GM10248 (cell line): ENCODE data around the gene RALGAPA2.

ENCODE experiments used
- CTCF ChIA-PET: fragments of 300-600 bp; sonication (Branson Sonifier 250); formaldehyde crosslinking; extraction: SDS; loops from one replicate; lab custom pipeline; 2021; ENCODE audit warnings: antibody characterized with exemption; lab: Yijun Ruan, JAX
- POLR2A ChIA-PET: fragments of 350-650 bp; sonication (Branson Sonifier 250); formaldehyde crosslinking; extraction: SDS; loops from one replicate; lab custom pipeline; 2020; ENCODE audit warnings: antibody characterized with exemption; lab: Yijun Ruan, JAX
- DNase-seq: peaks from one replicate; pipeline ENCODE4 v3.0.0; 2012; ENCODE audit errors: extremely low spot score
- CTCF ChIP-seq: IDR thresholded peaks from 2 replicates; pipeline ENCODE4 v1.5.1; 2012; ENCODE audit warnings: mild to moderate bottlenecking, low read depth; ENCODE audit errors: extremely low read depth, missing control alignments, control extremely low read depth

The RALGAPA2 gene

DNA sequence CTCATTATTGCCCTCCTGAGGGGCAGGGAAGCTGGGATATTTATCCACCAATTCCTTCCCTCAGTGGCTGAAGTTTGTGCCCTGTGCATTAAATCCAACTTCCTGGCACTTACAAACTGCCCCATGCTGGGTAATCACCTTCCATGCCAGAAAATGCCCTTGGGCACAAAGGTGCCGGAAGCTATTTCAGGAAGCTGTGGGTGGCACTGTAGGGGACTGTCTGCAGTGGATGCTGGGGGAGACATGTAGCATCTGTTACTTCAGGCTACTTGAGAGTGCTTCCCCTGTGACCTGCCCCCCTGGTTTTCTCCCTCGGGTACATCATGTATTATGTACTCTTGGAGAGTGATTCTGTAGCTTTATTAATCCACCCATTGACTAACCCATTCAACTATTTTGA lies 24.7 kb upstream of the RALGAPA2 start:
- no peak for DNase-seq
- TF ChIP-seq CTCF = no peak
- ChIA-PET POLR2A (no interaction called here), CTCF (interaction anchor here (1.9 to 2.2 kb wide), 2 partner anchors 9 to 15 kb away, joined by 5 to 8 read pairs; no protein-coding TSS in a partner anchor)

DNA sequence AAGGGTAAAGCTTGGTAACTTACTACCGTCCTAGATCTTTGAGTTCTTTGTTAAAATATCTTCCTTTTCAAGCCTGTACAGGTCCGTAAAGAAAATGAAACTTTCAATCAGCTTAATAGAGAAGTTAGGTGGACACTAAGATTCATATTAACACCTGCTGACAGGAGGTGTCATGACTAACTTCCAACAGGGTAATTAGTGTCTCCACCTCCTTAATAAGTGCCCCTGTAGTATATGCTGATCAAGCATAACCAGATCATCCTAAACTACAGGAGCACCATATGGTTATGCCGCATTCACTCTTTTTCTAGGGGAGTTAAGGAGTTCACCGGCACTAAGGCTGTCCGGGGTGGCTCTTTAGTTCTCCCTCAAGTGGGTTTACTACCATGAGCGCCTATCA lies 23.9 kb upstream of the RALGAPA2 start:
- TF ChIP-seq CTCF = no peak
- DNase-seq = peak; percentile 16
- ChIA-PET CTCF (interaction anchor here (1.3 to 2.2 kb wide), 3 partner anchors 9 to 15 kb away, joined by 4 to 8 read pairs (median 5); no protein-coding TSS in a partner anchor), POLR2A (no interaction called here)

DNA sequence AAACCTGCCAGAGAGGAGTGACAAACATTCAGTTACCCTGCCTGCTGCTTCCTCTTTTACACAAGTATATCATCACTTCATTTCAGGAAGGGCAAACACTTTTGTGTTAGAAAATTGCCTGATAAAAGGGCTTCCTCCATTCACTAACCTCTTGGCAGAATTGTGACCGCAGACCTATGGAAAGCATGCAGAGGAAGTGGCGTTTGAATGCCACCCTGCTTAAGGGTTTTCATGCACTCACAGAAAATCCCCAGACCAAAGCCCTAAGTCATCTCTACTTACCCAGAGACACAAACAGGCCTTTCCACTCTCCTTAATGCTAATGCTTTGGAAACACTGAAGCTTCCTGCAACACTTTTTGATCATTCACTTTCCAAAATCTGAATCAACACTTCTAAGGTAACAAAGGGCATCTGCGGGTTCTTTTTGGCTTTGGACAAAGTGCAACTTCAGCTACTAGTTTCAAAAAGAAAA lies 22.1 kb upstream of the RALGAPA2 start:
- POLR2A ChIA-PET = no interaction called here
- CTCF ChIA-PET = no interaction called here
- TF ChIP-seq CTCF = no peak
- no peak for DNase-seq

- no peak for DNase-seq
- POLR2A ChIA-PET = no interaction called here
- no peak for TF ChIP-seq CTCF
- CTCF ChIA-PET = no interaction called here
Measured at GRCh38 chr20:20733943-20734342, 21.5 kb upstream of the RALGAPA2 start.

- DNase-seq = no peak
- CTCF ChIA-PET = interaction anchor here (1.5 kb wide), 1 partner anchor 93 kb away, joined by 3 read pairs; no protein-coding TSS in a partner anchor
- POLR2A ChIA-PET = no interaction called here
- no peak for TF ChIP-seq CTCF
Measured at GRCh38 chr20:20732641-20733040, 20.2 kb upstream of the RALGAPA2 start.

DNA sequence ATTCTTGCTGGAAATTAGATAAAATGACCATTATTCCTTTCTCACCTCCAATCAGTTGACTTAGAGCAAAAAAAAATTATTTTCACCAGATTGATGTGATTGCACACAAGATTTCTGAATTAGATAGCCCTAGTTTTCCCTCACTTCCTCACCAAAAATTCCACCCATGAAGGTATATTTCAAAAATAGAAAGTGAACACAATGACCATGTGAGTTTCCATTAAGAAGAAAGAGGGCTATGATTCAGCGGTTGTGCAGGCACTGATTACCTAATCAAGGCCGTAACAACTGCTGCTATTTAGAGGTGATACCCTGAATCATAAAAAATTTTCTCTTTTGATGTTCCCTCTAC lies 19.5 kb upstream of the RALGAPA2 start:
- CTCF ChIA-PET = interaction anchor here (1.5 kb wide), 1 partner anchor 93 kb away, joined by 3 read pairs; no protein-coding TSS in a partner anchor
- no peak for DNase-seq
- POLR2A ChIA-PET = no interaction called here
- no peak for TF ChIP-seq CTCF
